ENCODE measurements around the gene RTN1. TPM values are rescaled to one million over a fixed set of nuclear protein-coding genes. Genes with fewer than 3 reads are reported as not detected.
A peak's percentile ranks its signal among the peaks of the same experiment; 100 is the strongest.

Gene RTN1
- total RNA-seq, 1 experiment from 2014 or later, result not detected

GRCh38 chr14:59728304-59728703 lies 142.3 kb downstream of the RTN1 start:
- in situ Hi-C loops (cut with HindIII; ENCODE audit: low sequenced_read_pairs), result no loop called here

GRCh38 chr14:59727073-59727661 lies 143.4 kb downstream of the RTN1 start:
- no peak for DNase-seq (ENCODE audit: low spot score)
- in situ Hi-C loops (cut with HindIII; ENCODE audit: low sequenced_read_pairs), result no loop called here

More at GRCh38 chr14:59728304-59728703, 142.3 kb downstream of the RTN1 start:
- no peak for DNase-seq (ENCODE audit: low spot score)

- no peak for DNase-seq (ENCODE audit: low spot score)
- in situ Hi-C loops (cut with HindIII; ENCODE audit: low sequenced_read_pairs), result no loop called here
Measured at GRCh38 chr14:59711080-59711479, 159.5 kb downstream of the RTN1 start.

- in situ Hi-C loops (cut with HindIII; ENCODE audit: low sequenced_read_pairs), result no loop called here
Measured at GRCh38 chr14:59707778-59708561, 162.6 kb downstream of the RTN1 start.

GRCh38 chr14:59705866-59706265 lies 164.7 kb downstream of the RTN1 start:
- in situ Hi-C loops (cut with HindIII; ENCODE audit: low sequenced_read_pairs), result no loop called here
- no peak for DNase-seq (ENCODE audit: low spot score)

More at GRCh38 chr14:59707778-59708561, 162.6 kb downstream of the RTN1 start:
- DNase-seq (ENCODE audit: low spot score), result peak; percentile 84

GRCh38 chr14:59705245-59705644 lies 165.3 kb downstream of the RTN1 start:
- in situ Hi-C loops (cut with HindIII; ENCODE audit: low sequenced_read_pairs), result no loop called here

GRCh38 chr14:59704054-59704645 lies 166.4 kb downstream of the RTN1 start:
- no peak for DNase-seq (ENCODE audit: low spot score)
- in situ Hi-C loops (cut with HindIII; ENCODE audit: low sequenced_read_pairs), result no loop called here

More at GRCh38 chr14:59705245-59705644, 165.3 kb downstream of the RTN1 start:
- no peak for DNase-seq (ENCODE audit: low spot score)

- DNase-seq (ENCODE audit: low spot score), result no peak
- in situ Hi-C loops (cut with HindIII; ENCODE audit: low sequenced_read_pairs), result no loop called here
Measured at GRCh38 chr14:59699442-59699841, 171.1 kb downstream of the RTN1 start.

- in situ Hi-C loops (cut with HindIII; ENCODE audit: low sequenced_read_pairs), result no loop called here
- no peak for DNase-seq (ENCODE audit: low spot score)
Measured at GRCh38 chr14:59698793-59699192, 171.8 kb downstream of the RTN1 start.

- DNase-seq (ENCODE audit: low spot score), result peak; percentile 78
- in situ Hi-C loops (cut with HindIII; ENCODE audit: low sequenced_read_pairs), result no loop called here
Measured at GRCh38 chr14:59695198-59695597, 175.4 kb downstream of the RTN1 start.

GRCh38 chr14:59691266-59691665 lies 179.3 kb downstream of the RTN1 start:
- DNase-seq (ENCODE audit: low spot score), result no peak
- in situ Hi-C loops (cut with HindIII; ENCODE audit: low sequenced_read_pairs), result no loop called here

- DNase-seq (ENCODE audit: low spot score), result no peak
- in situ Hi-C loops (cut with HindIII; ENCODE audit: low sequenced_read_pairs), result no loop called here
Measured at GRCh38 chr14:59690426-59690825, 180.2 kb downstream of the RTN1 start.

- in situ Hi-C loops (cut with HindIII; ENCODE audit: low sequenced_read_pairs), result no loop called here
- peak; percentile 72 for DNase-seq (ENCODE audit: low spot score)
Measured at GRCh38 chr14:59688224-59689170, 182.1 kb downstream of the RTN1 start.

GRCh38 chr14:59687663-59688062 lies 182.9 kb downstream of the RTN1 start:
- in situ Hi-C loops (cut with HindIII; ENCODE audit: low sequenced_read_pairs), result no loop called here
- DNase-seq (ENCODE audit: low spot score), result no peak

- in situ Hi-C loops (cut with HindIII; ENCODE audit: low sequenced_read_pairs), result no loop called here
- DNase-seq (ENCODE audit: low spot score), result no peak
Measured at GRCh38 chr14:59679872-59680271, 190.7 kb downstream of the RTN1 start.

- in situ Hi-C loops (cut with HindIII; ENCODE audit: low sequenced_read_pairs), result no loop called here
Measured at GRCh38 chr14:59678352-59678751, 192.2 kb downstream of the RTN1 start.

GRCh38 chr14:59677771-59678231 lies 192.8 kb downstream of the RTN1 start:
- in situ Hi-C loops (cut with HindIII; ENCODE audit: low sequenced_read_pairs), result no loop called here
- DNase-seq (ENCODE audit: low spot score), result no peak

More at GRCh38 chr14:59678352-59678751, 192.2 kb downstream of the RTN1 start:
- DNase-seq (ENCODE audit: low spot score), result no peak

GRCh38 chr14:59675394-59675793 lies 195.2 kb downstream of the RTN1 start:
- no peak for DNase-seq (ENCODE audit: low spot score)
- in situ Hi-C loops (cut with HindIII; ENCODE audit: low sequenced_read_pairs), result no loop called here

GRCh38 chr14:59664741-59665140 lies 205.8 kb downstream of the RTN1 start:
- DNase-seq (ENCODE audit: low spot score), result no peak
- in situ Hi-C loops (cut with HindIII; ENCODE audit: low sequenced_read_pairs), result no loop called here
